Right lobe of liver (tissue), 6 donors: ENCODE results near the gene CTSA. TPM values are rescaled to one million over a fixed set of nuclear protein-coding genes. Genes with fewer than 3 reads are reported as not detected.
"Not testable (repeated sequence)": the region's sequence is repeated elsewhere in the genome, so short reads cannot be mapped to it uniquely, and the experiment has no call there.

ENCODE experiments used
- ATAC-seq, 4 donors: fragments of 200-7000 bp; cut with Tn5 transposase; one replicate each; pipeline ENCODE4 v1.9.1; 2020; ENCODE audit warnings: mild to moderate bottlenecking in 4 of 4, moderate library complexity in 4 of 4
- DNase-seq, 3 donors: peaks; one replicate each; pipeline ENCODE4 v3.0.0-alpha.2; 2020
- H3K27ac ChIP-seq, 3 donors: fragments of 200-600 bp; one replicate each; pipeline ENCODE4 v1.8.0; 2022
- H3K27me3 ChIP-seq, 2 donors: fragments of 200-600 bp; one replicate each; pipeline ENCODE4 v1.8.0; 2022
- H3K36me3 ChIP-seq, 4 donors: fragments of 200-600 bp; sonication (generic) in 1 of 4; one replicate each; pipeline versions ENCODE4 v1.5.1 to v1.8.0; 2017 to 2022; ENCODE audit warnings: control low read depth in 1 of 4
- H3K4me1 ChIP-seq, 4 donors: fragments of 200-600 bp; sonication (generic) in 1 of 4; one replicate each; pipeline versions ENCODE4 v1.5.1 to v1.8.0; 2017 to 2022; ENCODE audit warnings: control low read depth in 1 of 4
- H3K4me3 ChIP-seq, 3 donors: fragments of 200-600 bp; one replicate each; pipeline ENCODE4 v1.8.0; 2022
- H3K9me3 ChIP-seq, 4 donors: fragments of 200-600 bp; sonication (generic) in 1 of 4; one replicate each; pipeline versions ENCODE4 v1.5.1 to v1.8.0; 2017 to 2022; ENCODE audit warnings: control low read depth in 1 of 4
- CTCF ChIP-seq, 4 donors: fragments of 200-600 bp in 3 of 4; fragments of 450-650 bp in 1 of 4; IDR thresholded peaks; one replicate each; pipeline versions ENCODE4 v1.5.1 to v1.8.0; 2016 to 2022; ENCODE audit warnings: antibody characterized with exemption in 4 of 4, mild to moderate bottlenecking in 2 of 4
- POLR2A ChIP-seq: fragments of 450-650 bp; IDR thresholded peaks from one replicate; pipeline ENCODE4 v1.6.1; 2017; ENCODE audit warnings: antibody characterized with exemption, mild to moderate bottlenecking
- WGBS: methylation state at CpG from one replicate; pipeline ENCODE4 v1.1.6; 2018; ENCODE audit warnings: low coverage, low lambda C conversion rate; ENCODE audit not compliant: insufficient coverage; ENCODE audit errors: missing lambda C conversion rate; 5-methylcytosine and 5-hydroxymethylcytosine counted together
- intact Hi-C, 2 donors: fragments of 100-400 bp; cut with DNase I; formaldehyde crosslinking; loops; one replicate each; pipeline versions ENCODE4 v1.11.2 to v1.14.1; 2022
- total RNA-seq, 6 experiments: library from RNA; depleted of rRNA in 2 of 6; stranded (reverse); fragments of >200 nt in 2 of 6; fragmentation: NEBNext Ultra II Directional in 3 of 6; extraction: Animal tissue kit (Norgen Biotek cat#: 25700) in 3 of 6; gene quantifications; one replicate each; pipeline versions ENCODE4 v1.1.0 to v1.2.4, GENCODE V29; 2016 to 2023
- donor health status: DM: no; HTN: yes; CAD: no.
- donor health status: DM: no; HTN: no; CAD: no.
- donor health status: DM: no; HTN: no; CAD: no.
- donor health status: DM: no; HTN: yes; CAD: no.
- donor health status: DM: no; HTN: yes; CAD: no.

Gene CTSA
- total RNA-seq, 6 experiments from 2014 or later = 54.4 to 194 (median 134) TPM

DNA sequence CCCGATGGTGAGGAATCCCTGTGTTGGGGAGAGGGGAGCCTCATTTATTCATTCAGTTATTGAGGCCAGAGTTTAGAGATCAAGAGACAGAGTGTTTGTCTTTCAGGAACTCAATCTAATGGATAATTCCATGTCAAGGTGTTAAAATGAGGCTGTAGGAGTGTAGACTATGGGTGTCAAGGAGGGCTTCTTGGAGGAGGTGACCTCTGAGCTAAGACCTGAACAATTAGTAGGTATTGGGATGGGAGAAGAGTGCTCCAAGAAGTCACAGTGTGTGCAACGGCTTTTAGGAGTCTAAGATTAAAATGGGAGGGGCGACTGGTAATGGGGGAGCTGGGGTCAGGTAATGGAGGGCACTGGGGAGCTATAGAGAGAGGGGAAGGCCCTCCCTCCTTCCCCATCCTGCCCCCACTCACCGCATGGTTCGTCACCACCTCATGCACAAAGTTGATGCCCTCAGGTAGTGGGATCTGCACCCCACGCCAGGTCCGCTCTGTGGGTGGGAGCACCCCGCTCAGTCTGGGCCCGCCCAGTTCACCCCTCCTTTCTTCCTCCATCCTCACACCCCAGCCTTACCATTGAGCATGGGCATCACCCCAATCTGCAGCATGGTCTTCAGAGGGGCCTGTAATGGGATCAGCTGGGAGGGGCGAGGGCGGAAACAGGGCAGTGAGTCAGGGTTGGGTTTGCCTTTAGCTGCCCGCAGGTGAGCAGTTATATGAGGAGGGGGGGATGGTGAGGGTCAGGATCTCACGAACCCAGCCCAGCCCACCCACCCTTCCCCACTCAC lies 8.1 kb downstream of the CTSA start:
- H3K27me3 ChIP-seq = no peaks in the 10 kb centered on the region
- no peak overlapping the region for H3K4me3 ChIP-seq
- H3K27ac ChIP-seq = no peak overlapping the region
- WGBS = 78% methylated on average over 3 of the region's 13 CpGs
- DNase-seq (no peak), ATAC-seq (peak in 1 of 4 donors; percentile 7)
- intact Hi-C loops = loop anchor here in 1 of 2 donors (10.0 kb wide), 1 partner anchor 46 kb away; no protein-coding TSS in a partner anchor
- H3K9me3 ChIP-seq = no peaks in the 10 kb centered on the region
- H3K36me3 ChIP-seq = peaks cover 0 to 31% (median 16%) of the 10 kb centered on the region in 4 donors
- H3K4me1 ChIP-seq = no peaks in the 10 kb centered on the region
- TF ChIP-seq CTCF (IDR thresholded peaks at IDR 0.05) (no peak), POLR2A (no peak)

- H3K4me1 ChIP-seq, intact Hi-C loops, H3K9me3 ChIP-seq, H3K4me3 ChIP-seq, H3K27ac ChIP-seq, H3K27me3 ChIP-seq, DNase-seq, ATAC-seq: not testable (repeated sequence)
- 39% methylated on average over 3 of the region's 6 CpGs for WGBS
- peaks cover 0 to 13% (median 8%) of the 10 kb centered on the region in 4 donors for H3K36me3 ChIP-seq
Observed at GRCh38 chr20:45901332-45901731, 10.2 kb downstream of the CTSA start.

DNA sequence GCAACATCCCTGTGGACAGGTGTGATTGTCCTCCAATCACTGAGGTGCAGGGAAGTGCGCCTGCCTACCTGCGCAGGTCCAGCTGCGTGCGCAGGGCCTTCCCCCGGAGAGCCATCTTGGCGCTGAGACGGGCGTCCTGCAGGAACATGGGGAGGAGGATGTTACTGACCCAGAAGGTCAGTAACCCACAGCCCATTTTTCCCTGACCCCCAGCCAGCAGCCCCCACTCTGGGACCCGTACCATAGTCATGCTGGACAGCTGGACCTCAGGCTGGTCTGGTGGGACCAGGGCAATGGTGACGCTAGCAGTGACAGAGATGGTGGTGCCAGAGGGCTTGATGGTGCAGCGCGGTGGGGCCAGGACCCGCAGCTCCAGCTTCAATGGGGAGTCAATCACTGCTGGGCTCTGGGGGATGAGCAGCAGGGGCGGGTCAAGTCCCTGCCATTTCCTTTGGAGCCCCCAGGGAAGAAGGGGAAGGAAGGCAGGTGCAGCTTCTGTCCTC lies 11.1 kb downstream of the CTSA start:
- H3K36me3 ChIP-seq = peaks cover 0 to 4% (median 1%) of the 10 kb centered on the region in 4 donors
- intact Hi-C loops = no loop called here
- H3K27me3 ChIP-seq = no peaks in the 10 kb centered on the region
- H3K9me3 ChIP-seq = no peaks in the 10 kb centered on the region
- no peaks in the 10 kb centered on the region for H3K4me1 ChIP-seq
- H3K27ac ChIP-seq = no peak overlapping the region
- H3K4me3 ChIP-seq = no peak overlapping the region
- DNase-seq (no peak), ATAC-seq (peak in 1 of 4 donors; percentile 17)
- 80% methylated on average over 2 of the region's 14 CpGs for WGBS
- TF ChIP-seq CTCF (IDR thresholded peaks at IDR 0.05) = no peak
- TF ChIP-seq POLR2A = no peak

- peak in 1 of 4 donors; percentile 28 for ATAC-seq
- TF ChIP-seq CTCF (IDR thresholded peaks at IDR 0.05) = no peak
- TF ChIP-seq POLR2A = no peak
- DNase-seq = no peak
- Histone ChIP-seq H3K4me3 (no peak overlapping the region), H3K27me3 (no peaks in the 10 kb centered on the region), H3K27ac (no peak overlapping the region), H3K9me3 (no peaks in the 10 kb centered on the region), H3K4me1 (no peaks in the 10 kb centered on the region), H3K36me3 (no peaks in the 10 kb centered on the region)
- intact Hi-C loops = no loop called here
- WGBS = 74% methylated on average over 6 of the region's 16 CpGs
Observed at GRCh38 chr20:45904583-45905504, 13.7 kb downstream of the CTSA start.
